8988T (cell line): ENCODE results near the gene GPR161.
"Not testable (repeated sequence)": the region's sequence is repeated elsewhere in the genome, so short reads cannot be mapped to it uniquely, and the experiment has no call there.

Experiments
- DNase-seq: peaks from one replicate; pipeline ENCODE4 v3.0.0; 2011

The GPR161 gene, protein sequence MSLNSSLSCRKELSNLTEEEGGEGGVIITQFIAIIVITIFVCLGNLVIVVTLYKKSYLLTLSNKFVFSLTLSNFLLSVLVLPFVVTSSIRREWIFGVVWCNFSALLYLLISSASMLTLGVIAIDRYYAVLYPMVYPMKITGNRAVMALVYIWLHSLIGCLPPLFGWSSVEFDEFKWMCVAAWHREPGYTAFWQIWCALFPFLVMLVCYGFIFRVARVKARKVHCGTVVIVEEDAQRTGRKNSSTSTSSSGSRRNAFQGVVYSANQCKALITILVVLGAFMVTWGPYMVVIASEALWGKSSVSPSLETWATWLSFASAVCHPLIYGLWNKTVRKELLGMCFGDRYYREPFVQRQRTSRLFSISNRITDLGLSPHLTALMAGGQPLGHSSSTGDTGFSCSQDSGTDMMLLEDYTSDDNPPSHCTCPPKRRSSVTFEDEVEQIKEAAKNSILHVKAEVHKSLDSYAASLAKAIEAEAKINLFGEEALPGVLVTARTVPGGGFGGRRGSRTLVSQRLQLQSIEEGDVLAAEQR

DNA sequence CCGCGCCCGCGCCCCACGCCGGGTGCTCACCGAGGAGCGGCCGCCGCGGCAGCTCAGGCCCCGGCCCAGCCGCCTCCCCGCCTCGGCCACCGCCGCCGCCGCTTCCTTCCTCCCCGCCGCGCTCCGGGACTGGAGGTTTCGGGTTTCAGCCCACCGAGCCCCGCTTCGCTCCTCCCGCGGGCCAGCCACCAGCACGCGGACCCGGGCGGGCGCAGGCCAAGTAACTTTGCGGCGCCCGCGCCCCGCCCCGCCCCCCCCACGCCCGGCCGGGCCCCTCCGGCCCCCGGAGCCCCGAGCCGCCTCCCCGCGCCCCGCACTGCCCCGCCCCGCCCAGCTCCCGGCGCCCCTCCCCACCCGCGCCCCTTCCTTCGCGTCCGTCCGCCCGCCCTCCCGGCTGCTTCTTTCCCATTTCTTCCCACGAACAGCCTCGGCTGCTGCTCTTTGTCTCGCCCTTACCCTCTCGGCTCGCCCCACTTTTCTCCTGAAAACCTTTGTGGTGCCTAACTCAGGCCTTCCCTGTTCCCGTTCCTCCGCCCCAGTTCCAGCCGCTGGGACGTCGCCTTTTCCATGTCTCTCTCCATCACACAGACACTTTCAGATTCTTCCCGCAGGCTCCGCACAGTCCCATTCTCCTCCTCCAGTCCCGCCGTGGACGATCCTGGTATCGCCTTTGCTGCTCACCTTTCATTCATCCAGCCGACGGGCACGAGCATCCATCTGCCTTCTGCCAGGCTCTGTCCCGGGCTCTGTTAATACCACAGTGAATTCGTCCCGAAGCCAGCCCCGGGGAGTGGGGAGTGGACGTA is at the start of gene GPR161:
Gene GPR161 (minus strand): TSS at position 222 of the 806 bp plus-strand sequence. CDS start 32,080 bp downstream, outside the sequence.
- DNase-seq, result peak; percentile 25

DNA sequence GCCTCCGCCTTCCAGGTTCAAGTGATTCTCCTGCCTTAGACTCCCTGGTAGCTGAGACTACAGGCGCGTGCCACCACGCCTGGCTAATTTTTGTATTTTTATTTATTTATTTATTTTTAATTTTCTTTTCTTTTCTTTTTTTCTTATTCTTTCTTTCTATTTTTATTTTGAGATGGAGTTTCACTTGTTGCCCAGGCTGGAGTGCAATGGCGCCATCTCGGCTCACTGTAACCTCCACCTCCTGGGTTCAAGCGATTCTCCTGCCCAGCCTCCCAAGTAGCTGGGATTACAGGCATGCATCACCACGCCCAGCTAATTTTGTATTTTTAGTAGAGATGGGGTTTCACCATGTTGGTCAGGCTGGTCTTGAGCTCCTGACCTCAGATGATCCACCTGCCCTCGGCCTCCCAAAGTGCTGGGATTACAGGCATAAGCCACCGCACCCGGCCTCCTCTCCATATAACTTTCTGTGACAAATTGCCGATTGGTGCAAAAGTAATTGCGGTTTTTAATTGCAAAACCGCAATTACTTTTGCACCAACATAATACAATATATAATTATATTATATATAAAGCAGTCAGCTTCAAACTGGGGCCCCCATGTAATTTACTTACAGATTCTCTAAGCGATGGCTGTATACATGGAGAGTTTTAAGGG is 44.5 kb upstream of the GPR161 start:
- not testable (repeated sequence) for DNase-seq

DNA sequence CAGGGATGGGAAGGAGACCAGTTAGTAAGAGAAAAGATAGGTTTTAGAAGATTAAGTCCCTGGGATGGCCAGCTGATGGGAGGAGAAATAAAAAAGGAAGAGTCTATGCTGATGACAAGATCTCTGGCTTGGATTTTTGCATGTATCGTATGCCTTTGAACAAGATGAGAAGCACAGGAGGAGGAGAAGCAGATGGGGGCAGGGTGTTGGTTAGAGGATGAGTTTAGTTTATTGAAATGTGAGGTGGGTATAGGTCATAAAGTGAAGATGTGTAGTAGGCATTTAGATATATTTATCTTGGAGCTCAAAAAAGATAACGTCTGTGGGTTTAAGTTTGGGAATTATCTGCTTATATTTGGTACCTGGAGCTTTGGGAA is 43.4 kb upstream of the GPR161 start:
- no peak for DNase-seq

DNA sequence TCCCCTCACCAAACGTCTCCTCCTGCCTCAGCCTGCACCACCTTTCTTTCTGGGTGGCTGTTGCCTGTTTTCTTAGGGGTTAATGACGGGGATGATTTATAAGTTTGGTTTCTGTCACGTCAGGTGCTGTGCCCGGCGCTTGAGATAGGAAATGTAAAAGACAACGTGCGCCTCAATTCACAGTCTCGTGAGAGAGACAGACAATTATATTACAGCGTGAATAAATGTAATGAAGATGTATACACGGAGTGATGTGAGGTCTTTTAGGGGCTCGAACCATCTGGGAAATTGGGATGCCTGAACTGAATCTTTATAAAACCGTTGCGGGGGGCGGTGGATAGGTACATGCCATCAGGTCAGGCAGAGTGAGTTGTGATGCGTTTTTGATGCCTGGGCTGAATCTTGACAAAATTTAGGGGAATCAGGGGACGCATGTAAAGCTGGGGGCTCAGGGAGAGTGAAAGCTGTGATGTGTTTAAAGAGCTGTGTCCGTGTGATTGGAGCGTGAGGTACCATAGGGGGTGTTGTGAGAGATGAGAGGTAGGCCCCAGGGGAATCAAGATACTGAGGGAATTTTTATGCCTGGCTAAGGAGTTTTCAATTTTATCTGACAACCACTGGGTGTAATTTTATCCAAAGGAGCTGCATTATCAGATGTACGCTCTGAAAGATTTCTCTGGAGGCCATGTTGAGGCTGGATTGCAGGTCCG is 42.9 kb upstream of the GPR161 start:
- DNase-seq, result no peak

DNA sequence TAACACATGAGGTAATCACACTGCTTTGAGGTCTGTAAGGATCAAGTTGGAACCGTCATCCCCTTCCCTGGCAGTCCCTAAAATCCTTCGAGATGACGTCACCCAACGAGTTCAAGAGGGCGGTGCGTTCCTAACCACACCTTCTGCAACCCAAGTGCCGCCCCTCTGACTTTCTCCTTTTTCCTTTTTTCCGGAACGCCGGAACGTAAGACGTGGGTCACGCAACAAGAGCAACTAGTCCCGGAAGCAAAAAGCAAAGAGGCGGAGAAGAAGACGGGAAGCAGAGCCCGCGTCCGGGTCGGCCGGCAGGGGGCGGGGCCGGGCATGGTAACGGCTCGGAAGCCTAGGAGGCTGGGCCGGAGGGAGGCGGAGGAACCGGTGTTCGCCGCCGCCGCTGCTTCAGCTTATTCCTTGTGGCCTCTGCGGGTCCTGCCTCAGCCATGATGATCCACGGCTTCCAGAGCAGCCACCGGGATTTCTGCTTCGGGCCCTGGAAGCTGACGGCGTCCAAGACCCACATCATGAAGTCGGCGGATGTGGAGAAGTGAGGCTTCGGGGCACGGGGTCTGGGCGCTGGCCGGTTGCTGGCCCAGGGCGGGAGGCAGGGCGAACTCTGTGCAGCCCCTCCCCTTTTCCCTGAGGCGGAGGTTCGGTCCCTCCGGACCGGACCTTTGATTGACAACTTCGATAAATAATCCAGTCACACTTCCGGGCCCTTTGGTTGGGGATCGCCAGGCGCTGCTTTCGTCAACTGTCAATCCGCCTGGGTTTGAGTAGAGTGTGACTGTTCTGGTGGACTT is 42.1 kb upstream of the GPR161 start, which contains the start of gene TIPRL:
Gene TIPRL (plus strand): TSS at position 325 of the 800 bp plus-strand sequence. CDS start 116 bp downstream, at position 441.
- peak; percentile 59 for DNase-seq

DNA sequence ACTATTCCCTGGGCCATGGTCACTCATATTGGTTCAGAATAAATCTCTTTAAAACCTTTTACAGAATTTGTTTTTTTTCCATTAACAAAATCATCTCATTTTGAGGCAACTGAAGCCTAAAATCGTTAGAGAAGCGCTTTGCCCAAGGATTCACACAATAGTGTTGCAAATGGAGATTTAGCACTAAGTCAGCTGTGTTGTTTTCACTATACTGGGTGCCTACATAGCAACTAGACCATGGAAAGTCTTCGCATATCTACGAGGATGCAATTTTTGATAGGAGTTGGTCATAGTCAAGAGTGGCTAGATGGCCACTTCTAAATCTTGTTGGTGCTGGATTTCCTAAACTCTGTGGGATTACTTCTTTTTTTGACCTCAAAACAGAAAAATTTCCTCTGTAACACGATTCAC is 41.5 kb upstream of the GPR161 start:
- DNase-seq, result no peak

DNA sequence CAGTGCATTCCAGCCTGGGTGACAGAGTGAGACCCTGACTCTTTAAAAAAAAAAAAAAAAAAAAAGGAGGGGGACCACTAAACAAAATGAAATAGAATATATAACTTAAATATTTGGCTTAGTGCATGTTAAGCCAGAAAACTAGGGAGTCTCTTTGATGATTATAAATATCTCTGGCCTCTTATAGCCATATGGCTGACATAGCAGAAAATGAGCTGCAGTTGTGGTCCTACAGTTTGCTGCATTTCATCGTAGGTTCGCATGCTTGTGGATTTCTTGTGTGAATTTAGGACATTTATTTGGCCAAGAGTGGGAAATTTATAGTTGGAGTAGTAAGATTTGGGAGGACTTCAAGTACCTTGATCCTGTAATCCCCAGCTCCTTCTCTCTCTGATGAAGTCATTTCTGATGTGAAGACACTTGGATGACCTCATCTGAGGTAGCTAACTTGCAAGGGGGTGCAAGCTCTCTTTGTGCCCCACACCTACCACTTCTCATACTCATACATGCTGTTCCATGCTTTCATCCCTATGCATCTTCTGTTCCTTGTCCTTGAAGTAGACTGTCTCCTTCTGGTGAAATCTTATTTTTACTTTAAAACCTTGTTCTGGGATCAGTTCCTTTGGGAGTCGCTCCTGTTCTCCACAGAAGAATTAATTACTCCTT is 35.7 kb upstream of the GPR161 start:
- DNase-seq, result no peak

DNA sequence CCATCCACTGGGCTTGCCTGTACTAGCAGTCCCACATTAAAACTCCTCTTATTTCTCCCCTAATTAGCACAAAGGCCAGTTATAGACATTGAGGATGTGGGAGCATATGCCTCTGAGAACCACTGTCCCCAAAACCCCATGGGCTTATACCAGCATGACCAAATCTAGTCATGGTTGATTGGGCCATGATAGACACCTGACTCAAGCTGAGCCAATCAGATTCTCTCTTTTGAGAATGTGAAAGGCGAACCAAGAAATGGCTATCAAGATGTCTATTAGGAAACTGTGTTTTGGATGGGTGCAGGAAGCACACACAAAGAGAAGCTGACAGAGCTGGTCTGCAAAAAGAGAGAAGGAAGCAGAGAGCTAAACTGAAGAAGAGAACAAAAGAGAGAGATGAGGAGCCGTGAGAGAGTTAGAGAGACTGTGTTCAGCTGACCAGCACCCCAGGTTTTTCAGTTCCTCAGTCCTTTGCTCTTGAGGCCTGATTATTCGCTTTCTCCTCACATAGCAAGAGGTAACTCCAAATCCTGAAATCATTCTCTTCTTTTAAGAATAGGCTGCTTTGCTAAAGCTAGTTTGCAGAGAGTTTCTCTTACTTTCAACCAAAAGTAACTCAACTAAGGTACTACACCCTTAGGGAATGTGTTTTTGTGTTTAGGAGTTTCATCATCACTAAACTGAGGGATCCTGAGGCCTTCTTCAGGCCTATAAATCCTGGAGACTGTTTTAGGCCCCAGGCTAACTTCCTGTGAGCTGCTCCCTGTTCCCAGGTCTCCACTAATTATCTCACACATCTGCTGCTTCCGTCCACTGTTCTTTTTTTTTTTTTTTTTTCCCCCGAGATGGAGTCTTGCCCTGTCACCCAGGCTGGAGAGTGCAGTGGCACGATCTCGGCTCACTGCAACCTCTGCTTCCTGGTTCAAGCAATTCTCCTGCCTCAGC is 34.1 kb upstream of the GPR161 start:
- no peak for DNase-seq

DNA sequence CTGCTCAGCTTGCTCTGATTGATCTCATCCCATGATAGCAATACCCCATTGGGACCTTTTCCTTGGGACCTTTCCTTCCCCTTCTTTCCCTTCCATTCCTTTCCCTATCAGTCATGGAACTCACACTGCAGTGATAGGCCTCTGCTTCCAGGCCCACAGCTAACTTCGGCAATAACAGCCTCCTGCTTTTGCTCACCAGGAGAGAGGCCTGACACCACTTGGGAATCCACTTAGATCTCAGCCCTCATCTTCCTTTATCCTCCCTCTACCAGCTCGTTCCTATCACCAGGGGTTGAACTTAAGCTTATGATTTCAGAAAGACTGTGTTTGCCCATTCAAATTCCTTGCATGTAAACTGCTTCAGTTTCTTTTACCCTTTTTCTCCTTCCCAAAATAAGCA is 31.1 kb upstream of the GPR161 start:
- no peak for DNase-seq

DNA sequence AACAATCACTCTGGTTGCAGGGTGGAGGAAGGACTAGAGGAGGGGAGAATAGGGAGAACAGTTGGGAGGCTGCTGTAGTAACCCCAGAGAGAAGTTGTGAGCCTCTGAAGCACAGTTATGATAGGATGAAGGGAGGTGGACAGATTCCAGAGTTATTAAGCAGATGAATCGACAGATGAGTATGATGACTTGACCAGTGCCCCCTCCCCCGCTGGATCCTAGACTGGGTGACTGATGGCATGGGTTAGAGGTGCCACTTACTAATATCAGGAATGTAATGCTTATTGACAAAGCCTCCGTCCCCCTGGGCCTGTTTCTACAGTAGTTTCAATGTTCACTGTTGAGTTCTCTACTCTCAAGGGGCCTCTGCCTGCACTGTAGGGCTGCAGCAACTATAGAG is 28.0 kb upstream of the GPR161 start:
- no peak for DNase-seq

DNA sequence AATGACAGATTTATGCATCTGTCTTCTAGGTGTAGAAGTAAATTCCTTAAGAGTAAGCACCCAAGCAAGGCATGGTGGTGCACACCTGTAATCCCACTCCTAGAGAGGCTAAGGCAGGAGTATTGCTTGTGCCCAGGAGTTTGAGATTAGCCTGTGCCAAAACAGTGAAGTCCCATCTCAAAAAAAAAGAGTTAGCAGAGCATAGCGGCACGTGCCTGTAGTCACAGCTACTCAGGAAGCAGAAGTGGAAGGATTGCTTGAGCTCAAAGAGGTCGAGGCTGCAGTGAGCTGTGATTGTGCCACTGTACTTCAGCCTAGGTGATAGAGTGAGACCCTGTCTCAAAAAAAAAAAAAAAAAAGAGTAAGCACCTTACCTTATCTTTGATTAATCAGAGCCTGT is 26.9 kb upstream of the GPR161 start:
- DNase-seq, result no peak

DNA sequence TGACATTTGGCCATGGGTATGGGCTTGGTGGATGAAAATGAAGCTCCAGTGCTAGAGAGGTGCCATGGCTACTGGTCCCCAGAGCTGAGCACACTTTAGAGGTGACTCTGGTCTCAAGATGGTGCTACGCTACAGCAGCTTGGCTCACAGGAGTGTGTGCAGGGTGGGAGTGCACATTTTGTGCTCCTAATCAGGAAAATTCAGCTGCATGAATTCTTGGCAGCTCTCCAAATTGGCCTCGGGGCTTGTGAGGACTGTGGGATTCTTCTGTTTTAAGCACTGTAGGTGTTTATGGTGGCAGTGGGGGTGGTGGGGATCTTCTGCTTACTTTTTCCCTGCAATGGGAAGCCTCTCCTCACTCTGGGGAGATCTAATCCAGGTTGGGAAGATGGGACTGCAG is 24.7 kb upstream of the GPR161 start:
- no peak for DNase-seq

DNA sequence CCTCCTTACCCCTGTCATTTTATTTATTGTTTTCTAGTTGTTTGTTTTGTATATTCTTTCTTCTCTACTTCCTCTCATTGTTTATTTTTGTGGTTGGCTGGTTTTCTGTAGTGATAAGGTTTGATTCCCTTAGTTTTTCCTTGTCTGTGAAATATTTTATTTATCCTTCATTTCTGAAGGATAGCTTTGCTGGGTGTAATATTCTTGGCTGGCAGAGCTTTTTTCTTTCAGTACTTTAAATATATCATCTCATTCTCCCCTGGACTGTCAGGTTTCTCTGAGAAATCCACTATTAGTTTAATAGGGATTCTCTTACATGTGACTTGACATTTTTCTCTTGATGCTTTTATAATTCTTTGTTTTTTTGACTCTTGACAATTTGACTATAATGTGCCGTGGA is 23.2 kb upstream of the GPR161 start:
- no peak for DNase-seq

DNA sequence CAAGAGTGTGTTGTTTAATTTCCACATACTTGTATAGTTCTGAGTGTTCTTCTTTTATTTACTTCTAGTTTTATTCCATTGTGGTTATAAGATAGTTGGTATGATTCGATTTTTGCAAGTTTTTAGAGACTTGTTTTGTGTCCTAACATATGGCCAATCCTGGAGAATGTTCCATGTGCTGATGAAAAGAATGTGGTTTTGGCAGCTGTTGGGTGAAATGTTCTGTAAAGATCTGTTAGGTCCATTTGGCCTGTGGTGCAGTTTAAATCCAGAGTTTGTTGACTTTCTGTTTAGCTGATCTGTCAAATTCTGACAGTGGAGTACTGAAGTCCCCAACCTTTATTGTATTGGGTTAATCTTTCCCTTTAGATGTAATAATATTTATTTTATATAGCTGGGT is 22.5 kb upstream of the GPR161 start:
- DNase-seq, result no peak

DNA sequence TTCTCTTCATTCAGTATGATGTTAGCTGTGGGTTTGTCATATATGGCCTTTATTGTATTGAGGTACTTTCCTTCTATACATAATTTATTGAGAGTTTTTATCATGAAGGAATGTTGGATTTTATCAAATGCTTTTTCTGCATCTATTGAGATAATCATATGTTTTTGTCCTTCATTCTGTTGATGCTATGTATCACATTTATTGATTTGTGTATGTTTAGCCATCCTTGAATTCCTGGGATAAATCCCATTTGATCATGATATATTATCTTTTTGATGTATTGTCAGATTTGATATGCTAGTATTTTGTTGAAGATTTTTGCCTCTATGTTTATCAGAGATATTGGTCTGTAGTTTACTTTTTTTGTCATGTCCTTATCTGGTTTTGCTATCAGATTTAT is 20.9 kb upstream of the GPR161 start:
- no peak for DNase-seq

DNA sequence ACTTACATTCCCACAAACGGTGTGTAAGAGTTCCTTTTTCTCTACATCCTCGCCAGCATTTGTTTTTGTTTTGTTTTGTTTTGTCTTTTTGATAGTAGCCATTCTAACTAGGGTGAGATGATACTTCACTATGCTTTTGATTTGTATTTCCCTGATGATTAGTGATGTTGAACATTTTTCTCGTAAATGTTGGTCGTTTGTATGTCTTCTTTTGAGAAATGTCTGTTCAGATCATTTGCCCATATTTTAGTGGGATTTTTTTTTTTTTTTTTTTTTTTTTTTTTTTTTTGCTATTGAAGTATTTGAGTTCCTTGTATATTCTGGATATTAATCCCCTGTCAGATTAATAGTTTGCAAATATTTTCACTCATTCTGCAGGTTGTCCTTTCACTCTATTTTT is 19.2 kb upstream of the GPR161 start:
- DNase-seq, result no peak

DNA sequence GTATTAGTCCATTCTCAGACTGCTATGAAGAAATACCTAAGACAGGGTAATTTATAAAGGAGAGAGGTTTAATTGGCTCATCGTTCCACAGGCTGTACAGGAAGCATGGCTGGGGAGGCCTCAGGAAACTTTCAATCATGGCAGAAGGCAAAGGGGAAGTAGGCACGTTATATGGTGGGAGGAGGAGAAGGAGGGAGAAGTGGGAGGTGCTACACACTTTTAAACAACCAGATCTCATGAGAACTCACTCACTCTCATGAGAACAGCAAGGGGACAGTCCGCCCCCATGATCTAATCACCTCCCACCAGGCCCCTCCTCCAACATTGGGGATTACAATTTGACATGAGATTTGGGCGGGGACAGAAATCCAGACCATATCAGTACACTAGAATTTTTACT is 18.0 kb upstream of the GPR161 start:
- DNase-seq, result not testable (repeated sequence)

DNA sequence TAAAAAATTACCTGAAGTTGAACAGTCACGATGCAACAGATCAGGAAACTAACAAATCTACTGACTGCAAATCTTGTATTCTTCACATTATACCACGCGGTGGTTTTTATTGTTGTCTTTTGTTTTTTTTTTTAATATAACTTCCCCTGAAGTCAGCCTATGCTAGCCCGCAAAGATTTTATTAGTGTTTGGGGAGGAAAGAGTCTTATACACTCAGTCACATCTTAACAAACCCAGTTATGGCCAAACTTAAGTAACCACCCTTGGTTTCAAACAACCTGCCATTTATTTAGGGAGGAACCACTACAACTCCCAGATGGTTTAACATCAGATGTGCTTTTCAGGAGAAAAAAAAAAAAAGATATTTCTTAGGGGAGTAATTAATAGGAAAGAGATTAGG is 15.2 kb upstream of the GPR161 start:
- no peak for DNase-seq

DNA sequence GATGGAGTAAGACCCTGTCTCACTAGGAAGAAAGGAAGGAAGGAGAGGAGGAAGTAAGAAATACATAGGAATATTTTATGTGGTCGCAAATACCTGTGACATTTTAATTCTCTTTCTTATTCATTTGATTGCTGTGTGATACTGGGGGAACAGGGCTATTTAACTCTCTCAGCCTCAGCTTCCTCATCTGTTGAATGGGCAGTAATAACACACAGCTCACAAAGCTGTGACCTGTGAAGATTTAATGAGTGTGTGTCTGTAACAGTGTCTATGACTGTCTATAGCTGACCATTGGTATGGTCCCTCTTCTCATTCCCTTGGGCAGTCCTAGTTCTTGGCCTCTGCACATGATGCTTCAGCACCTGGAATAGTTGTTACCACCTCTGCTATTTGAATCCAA is 13.6 kb upstream of the GPR161 start:
- DNase-seq, result no peak

DNA sequence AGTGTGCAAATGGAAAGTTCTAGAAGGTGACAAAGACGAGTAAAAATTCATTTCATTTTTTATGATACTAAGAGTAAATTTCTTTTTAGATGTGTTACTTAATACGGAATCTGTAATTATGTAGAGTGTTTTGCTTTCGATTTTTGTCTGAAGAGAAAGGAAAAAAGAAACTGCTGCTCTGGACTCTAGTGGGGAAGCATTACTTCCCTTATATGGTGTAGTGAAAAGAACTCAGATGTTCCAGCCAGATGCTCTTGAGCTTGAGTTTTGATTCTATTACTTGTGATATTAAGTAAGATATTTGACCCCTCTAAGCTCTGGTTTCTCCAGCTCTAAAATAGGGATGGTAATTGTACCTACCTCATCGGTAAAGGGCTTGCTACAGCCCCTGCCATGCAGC is 12.2 kb upstream of the GPR161 start:
- no peak for DNase-seq
